Left ventricle myocardium superior (tissue), 1 donor: ENCODE data around the gene NTN3. TPM values are rescaled to one million over a fixed set of nuclear protein-coding genes. Genes with fewer than 3 reads are reported as not detected.

Experiments
- ATAC-seq: fragments of 200-7000 bp; cut with Tn5 transposase; one replicate; pipeline ENCODE4 v1.9.1; 2020; ENCODE audit warnings: mild to moderate bottlenecking, moderate library complexity
- DNase-seq: peaks from one replicate; pipeline ENCODE4 v3.0.0-alpha.2; 2020
- intact Hi-C: fragments of 100-400 bp; cut with micrococcal nuclease; formaldehyde crosslinking; loops from one replicate; pipeline ENCODE4 v1.11.0; 2022
- total RNA-seq: library from RNA; stranded (reverse); fragmentation: NEBNext Ultra II Directional; extraction: Animal tissue kit (Norgen Biotek cat#: 25700); gene quantifications from one replicate; pipeline ENCODE4 v1.2.1, GENCODE V29; 2021
- donor health status: DM: no; HTN: yes; CAD: no; lungs with severe emphysema.

The NTN3 gene
- total RNA-seq, 1 donor from 2014 or later: 0.52 TPM

GRCh38 chr16:2460916-2461315 lies 10.2 kb upstream of the NTN3 start:
- DNase-seq: no peak
- intact Hi-C loops: no loop called here
- ATAC-seq: no peak

- intact Hi-C loops: no loop called here
- DNase-seq (no peak), ATAC-seq (no peak)
Observed at GRCh38 chr16:2462031-2462866, 8.8 kb upstream of the NTN3 start.

- DNase-seq: no peak
- no peak for ATAC-seq
- intact Hi-C loops: no loop called here
Observed at GRCh38 chr16:2464333-2464732, 6.8 kb upstream of the NTN3 start.

- DNase-seq (no peak), ATAC-seq (no peak)
- intact Hi-C loops: no loop called here
Observed at GRCh38 chr16:2465653-2466415, 5.3 kb upstream of the NTN3 start.

GRCh38 chr16:2466667-2467527 lies 4.2 kb upstream of the NTN3 start:
- intact Hi-C loops: no loop called here
- ATAC-seq (no peak), DNase-seq (no peak)

- intact Hi-C loops: no loop called here
- ATAC-seq: peak; percentile 83
Observed at GRCh38 chr16:2467528-2468232, 3.4 kb upstream of the NTN3 start.

GRCh38 chr16:2468233-2468724 lies 2.8 kb upstream of the NTN3 start:
- DNase-seq (peak; percentile 47), ATAC-seq (peak; percentile 12)
- intact Hi-C loops: no loop called here

More at GRCh38 chr16:2467528-2468232, 3.4 kb upstream of the NTN3 start:
- DNase-seq: peak; percentile 88

GRCh38 chr16:2468725-2469398 lies 2.2 kb upstream of the NTN3 start:
- DNase-seq (peak; percentile 52), ATAC-seq (no peak)
- intact Hi-C loops: no loop called here

GRCh38 chr16:2469399-2470233 lies 1.5 kb upstream of the NTN3 start:
- intact Hi-C loops: no loop called here
- no peak for ATAC-seq
- no peak for DNase-seq

- intact Hi-C loops: no loop called here
- DNase-seq: no peak
- no peak for ATAC-seq
Observed at GRCh38 chr16:2470234-2470601, 879 bp upstream of the NTN3 start.

GRCh38 chr16:2470603-2471015 lies 488 bp upstream of the NTN3 start:
- intact Hi-C loops: no loop called here
- ATAC-seq (no peak), DNase-seq (no peak)

- ATAC-seq: no peak
- no peak for DNase-seq
- intact Hi-C loops: no loop called here
Observed at GRCh38 chr16:2471653-2472487, 773 bp downstream of the NTN3 start.

GRCh38 chr16:2472488-2472864 lies 1.4 kb downstream of the NTN3 start:
- intact Hi-C loops: no loop called here

GRCh38 chr16:2472885-2473445 lies 1.9 kb downstream of the NTN3 start:
- DNase-seq: no peak
- ATAC-seq: no peak
- intact Hi-C loops: no loop called here

More at GRCh38 chr16:2472488-2472864, 1.4 kb downstream of the NTN3 start:
- no peak for ATAC-seq
- DNase-seq: no peak

GRCh38 chr16:2473446-2473926 lies 2.4 kb downstream of the NTN3 start:
- ATAC-seq (no peak), DNase-seq (no peak)
- intact Hi-C loops: no loop called here
